K562 (cell line): ENCODE measurements around the gene RAB31. TPM values are rescaled to one million over a fixed set of nuclear protein-coding genes. Genes with fewer than 3 reads are reported as not detected.
A peak's percentile ranks its signal among the peaks of the same experiment; 100 is the strongest.

ENCODE experiments used
- ATAC-seq: fragments of 200-7000 bp; cut with Tn5 transposase; 3 replicates; pipeline ENCODE4 v1.9.1; 2020; ENCODE audit warnings: moderate library complexity
- BruUV-seq: library from RNA; stranded (reverse); fragments of 400-500 nt; replicated peaks from 2 replicates; lab custom pipeline; 2021; lab: Mats Ljungman, UMichigan
- CTCF ChIA-PET: fragments of 300-600 bp; formaldehyde crosslinking; extraction: SDS; loops from one replicate; lab custom pipeline; 2021; ENCODE audit warnings: low intra/inter-chr PET ratio; lab: Yijun Ruan, JAX
- POLR2A ChIA-PET: fragments of 300-600, 350-650 bp; sonication (Branson Sonifier 250); formaldehyde crosslinking; extraction: SDS; loops from one replicate; lab custom pipeline; 2021; ENCODE audit warnings: antibody characterized with exemption, inconsistent platforms; lab: Yijun Ruan, JAX
- DNase-seq, 4 experiments: peaks; one replicate each; pipeline versions ENCODE4 v3.0.0 to v3.0.0-alpha.2; 2011 to 2018; ENCODE audit warnings: low spot score in 3 of 4, mixed read lengths in 3 of 4; ENCODE audit errors: extremely low read depth in 1 of 4
- FAIRE-seq: peaks from 2 replicates; lab custom pipeline; 2011; peaks lifted over from hg19 to GRCh38; lab: Jason Lieb, UNC
- H2AFZ ChIP-seq: 2 replicates; pipeline ENCODE4 v1.6.0; 2011; ENCODE audit warnings: low read depth, low read length, control low read depth, inconsistent platforms
- H3K27ac ChIP-seq: fragments of 200-600 bp; 3 replicates; pipeline ENCODE4 v1.8.0; 2011; ENCODE audit warnings: low read depth, mild to moderate bottlenecking, control low read depth, inconsistent platforms, low read length, moderate library complexity, mixed read lengths; ENCODE audit errors: extremely low read depth
- H3K27me3 ChIP-seq, 2 experiments: fragments of 300-600 bp in 1 of 2; 2 replicates in 1 of 2; 3 replicates in 1 of 2; pipeline versions ENCODE4 v1.6.0 to v1.8.0; 2011; ENCODE audit warnings: inconsistent platforms in 2 of 2, low read length in 2 of 2, mild to moderate bottlenecking in 1 of 2, mixed read lengths in 1 of 2, moderate library complexity in 1 of 2; ENCODE audit not compliant: control insufficient read depth in 2 of 2, insufficient read depth in 2 of 2
- H3K36me3 ChIP-seq: fragments of 300-600 bp; 3 replicates; pipeline ENCODE4 v1.8.0; 2011; ENCODE audit warnings: mild to moderate bottlenecking, low read length, inconsistent platforms; ENCODE audit not compliant: control insufficient read depth, insufficient read depth
- H3K4me1 ChIP-seq, 2 experiments: fragments of 200-600 bp in 1 of 2; replicated peaks in 1 of 2; 2 replicates in 1 of 2; 3 replicates in 1 of 2; pipeline versions ENCODE4 v1.5.1 to v1.8.0; 2011; ENCODE audit warnings: inconsistent platforms in 2 of 2, low read length in 2 of 2, mild to moderate bottlenecking in 1 of 2, mixed read lengths in 1 of 2, moderate library complexity in 1 of 2; ENCODE audit not compliant: control insufficient read depth in 2 of 2, insufficient read depth in 2 of 2
- H3K4me2 ChIP-seq: 2 replicates; pipeline ENCODE4 v1.6.1; 2011; ENCODE audit warnings: low read length, control low read depth, inconsistent platforms, mixed read lengths; ENCODE audit not compliant: insufficient read depth
- H3K4me3 ChIP-seq: fragments of 200-600 bp; sonication (generic), shearing (Covaris generic); 2 replicates; pipeline ENCODE4 v1.5.1; 2016; ENCODE audit warnings: control low read depth, inconsistent platforms
- H3K79me2 ChIP-seq: fragments of 200-600 bp; 3 replicates; pipeline ENCODE4 v1.8.0; 2011; ENCODE audit warnings: low read length, inconsistent platforms; ENCODE audit not compliant: control insufficient read depth, insufficient read depth
- H3K9ac ChIP-seq, 2 experiments: 2 replicates each; pipeline versions ENCODE4 v1.6.0 to v1.6.1; 2011; ENCODE audit warnings: low read depth in 2 of 2, low read length in 2 of 2, control low read depth in 1 of 2, inconsistent platforms in 1 of 2, mild to moderate bottlenecking in 1 of 2, mixed read lengths in 1 of 2; ENCODE audit not compliant: insufficient read depth in 1 of 2
- H3K9me1 ChIP-seq: one replicate; pipeline ENCODE4 v1.6.0; 2011; ENCODE audit warnings: inconsistent platforms, mild to moderate bottlenecking, low read length, moderate library complexity; ENCODE audit not compliant: control insufficient read depth, insufficient read depth
- H3K9me3 ChIP-seq: replicated peaks from 2 replicates; pipeline ENCODE4 v1.5.1; 2011; ENCODE audit warnings: low read depth, low read length, inconsistent platforms; ENCODE audit not compliant: control insufficient read depth, insufficient read depth
- H4K20me1 ChIP-seq: replicated peaks from 2 replicates; pipeline ENCODE4 v1.6.1; 2011; ENCODE audit warnings: low read length, inconsistent platforms, mixed read lengths; ENCODE audit not compliant: control insufficient read depth, insufficient read depth
- CBX2 ChIP-seq: fragments of 200-600 bp; sonication (generic); IDR thresholded peaks from one replicate; pipeline ENCODE4 v1.6.1; 2012; ENCODE audit warnings: mild to moderate bottlenecking, low read length, inconsistent platforms; ENCODE audit not compliant: insufficient read depth, poor library complexity, severe bottlenecking
- DLX4 ChIP-seq: fragments of 250-450 bp; sonication (Bioruptor Pico); IDR thresholded peaks from 2 replicates; pipeline ENCODE4 v1.6.1; 2021; ENCODE audit warnings: mild to moderate bottlenecking
- DMBX1 ChIP-seq: fragments of 250-450 bp; sonication (Bioruptor Pico); IDR thresholded peaks from 2 replicates; pipeline ENCODE4 v1.8.0; 2022; ENCODE audit warnings: inconsistent platforms, mild to moderate bottlenecking, moderate library complexity, borderline replicate concordance
- HMG20A ChIP-seq: fragments of 450-650 bp; formaldehyde crosslinking; conservative IDR thresholded peaks from 2 replicates; pipeline ENCODE4 v1.4.0; 2020; ENCODE audit warnings: mild to moderate bottlenecking, mixed read lengths
- MAFG ChIP-seq: fragments of 450-650 bp; conservative IDR thresholded peaks from 2 replicates; pipeline ENCODE4 v1.6.1; 2016; ENCODE audit warnings: missing genetic modification characterization, missing compliant biosample characterization
- MEIS2 ChIP-seq: fragments of 450-650 bp; IDR thresholded peaks from 2 replicates; pipeline ENCODE4 v1.6.1; 2014; ENCODE audit warnings: mild to moderate bottlenecking; ENCODE audit not compliant: partially characterized antibody
- PBX2 ChIP-seq, 2 experiments: IDR thresholded peaks in 1 of 2; conservative IDR thresholded peaks in 1 of 2; 2 replicates each; pipeline ENCODE4 v1.6.1; 2016; ENCODE audit warnings: low read depth in 2 of 2, mild to moderate bottlenecking in 1 of 2, missing compliant biosample characterization in 1 of 2, missing genetic modification characterization in 1 of 2, moderate library complexity in 1 of 2
- PKNOX1 ChIP-seq: fragments of 450-650 bp; IDR thresholded peaks from 2 replicates; pipeline ENCODE4 v1.6.1; 2016
- PRPF4 ChIP-seq: fragments of 200-400 bp; formaldehyde crosslinking; IDR thresholded peaks from one replicate; pipeline ENCODE4 v1.6.1; 2017; ENCODE audit warnings: low read length, low read depth, mild to moderate bottlenecking; ENCODE audit not compliant: insufficient read depth, poor library complexity, severe bottlenecking
- RAD21 ChIP-seq, 2 experiments: fragments of 250-450 bp in 1 of 2; fragments of 450-650 bp in 1 of 2; sonication (Bioruptor Pico) in 1 of 2; formaldehyde crosslinking in 1 of 2; IDR thresholded peaks in 1 of 2; conservative IDR thresholded peaks in 1 of 2; 2 replicates each; pipeline versions ENCODE4 v1.4.0 to v1.8.0; 2020 to 2022; ENCODE audit warnings: mild to moderate bottlenecking in 2 of 2, moderate library complexity in 1 of 2
- SMAD2 ChIP-seq: fragments of 150-350 bp; IDR thresholded peaks from 2 replicates; pipeline ENCODE4 v1.6.1; 2014; ENCODE audit warnings: low read depth, mild to moderate bottlenecking, low read length
- ZFP36 ChIP-seq: fragments of 150-350 bp; IDR thresholded peaks from 2 replicates; pipeline ENCODE4 v1.6.1; 2018; ENCODE audit warnings: low read length, low read depth; ENCODE audit not compliant: partially characterized antibody
- ZNF395 ChIP-seq: fragments of 200-800 bp; sonication (Bioruptor generic); IDR thresholded peaks from 2 replicates; pipeline ENCODE4 v1.6.1; 2017; ENCODE audit warnings: missing genetic modification characterization, missing compliant biosample characterization
- WGBS: fragments of 100-300 bp; shearing (Covaris generic); methylation state at CpG from one replicate; pipeline ENCODE4 v1.1.6; 2016; ENCODE audit warnings: low coverage, mixed read lengths; ENCODE audit not compliant: insufficient coverage; ENCODE audit errors: missing lambda C conversion rate; 5-methylcytosine and 5-hydroxymethylcytosine counted together
- in situ Hi-C: fragments of 300-500 bp; cut with MboI; formaldehyde crosslinking; loops from 4 replicates; pipeline ENCODE4 v1.15.0; 2018; ENCODE audit warnings: inconsistent platforms, mixed read lengths
- intact Hi-C: fragments of 100-400 bp; cut with micrococcal nuclease; formaldehyde crosslinking; loops from 2 replicates; pipeline ENCODE4 v1.14.2; 2022
- polyA plus RNA-seq, 8 experiments: library from polyadenylated mRNA; depleted of rRNA in 4 of 8; stranded (reverse) in 5 of 8; unstranded in 3 of 8; fragments of >200 nt; fragmentation: Nextera tagmentation in 2 of 8; fragmentation: Illumina TruSeq in 1 of 8; extraction: Ambion mirVana in 2 of 8; extraction: Trizol in 1 of 8; gene quantifications; 2 replicates each; pipeline versions ENCODE4 v1.2.1 to v1.2.3, GENCODE V29; 2011 to 2014; ENCODE audit warnings: inconsistent platforms in 1 of 8, missing spikeins in 1 of 8
- total RNA-seq, 7 experiments: library from RNA; depleted of rRNA in 6 of 7; stranded (reverse); fragments of >200 nt in 6 of 7; fragmentation: Illumina TruSeq in 2 of 7; extraction: Trizol in 2 of 7; gene quantifications; 2 replicates each; pipeline versions ENCODE4 v1.2.1 to v1.2.3, GENCODE V29; 2011 to 2021; ENCODE audit warnings: low replicate concordance in 1 of 7

The RAB31 gene
- total and polyA plus RNA-seq, 9 of the 15 experiments (the other 6 are each of a cell fraction or from before 2014, with no cell fraction given), result 20.7 to 70.4 (median 41.3) TPM

GRCh38 chr18:9831036-9831722 is 123.1 kb downstream of the RAB31 start:
- BruUV-seq, result no TSS peak
- H3K4me1 ChIP-seq, result peaks cover 37 to 43% of the 10 kb centered on the region in 2 experiments
- 0 out of 3 replicates have a peak, but pooled peaks cover 5% of the 10 kb centered on the region for H3K36me3 ChIP-seq
- FAIRE-seq (peak; percentile 51), ATAC-seq (peak; percentile 31; the same call in 2 of the 3 replicates), DNase-seq (peak in 3 of 4 experiments; percentile 51 to 56 (median 53))
- 0 out of 4 replicates have a peak overlapping the region, but pooled peaks of 1 of the 2 experiments have one; percentile 3 for H3K9ac ChIP-seq
- H3K9me1 ChIP-seq, result no peaks in the 10 kb centered on the region
- in situ Hi-C loops, result no loop called here
- ChIA-PET CTCF (no interaction called here), POLR2A (interaction anchor here (0.7 to 2.1 kb wide), 5 partner anchors 9 to 28 kb away, joined by 3 to 6 read pairs (median 3); no protein-coding TSS in a partner anchor)
- 78% methylated on average over 13 of the region's 13 CpGs for WGBS
- no peaks in the 10 kb centered on the region for H3K9me3 ChIP-seq
- H3K27ac ChIP-seq, result no peak overlapping the region
- H3K4me3 ChIP-seq, result no peak overlapping the region
- no peak overlapping the region for H3K4me2 ChIP-seq
- no peaks in the 10 kb centered on the region for H3K27me3 ChIP-seq
- intact Hi-C loops, result no loop called here
- no peaks in the 10 kb centered on the region for H4K20me1 ChIP-seq
- peaks cover 19% of the 10 kb centered on the region for H3K79me2 ChIP-seq
- no peak overlapping the region for H2AFZ ChIP-seq
- TF ChIP-seq PKNOX1 (peak; percentile 68; the same call in 1 of the 2 replicates), SMAD2 (no peak), CBX2 (no peak), RAD21 (CRISPR knock-in tag; conservative IDR thresholded peaks at IDR 0.05 in 1 of 2, IDR thresholded peaks at IDR 0.05 in 1 of 2) (peak in 1 of 2 experiments; percentile 21; a peak in 1 of 4 replicates), DMBX1 (CRISPR knock-in tag) (0 out of 2 replicates have a peak, but pooled peaks have one; percentile 38), ZNF395 (CRISPR knock-in tag) (0 out of 2 replicates have a peak, but pooled peaks have one; percentile 21), HMG20A (no peak), MEIS2 (peak; percentile 12), ZFP36 (no peak), MAFG (tag) (no peak), PRPF4 (no peak), DLX4 (CRISPR knock-in tag) (no peak), PBX2 (CRISPR knock-in tag; IDR thresholded peaks at IDR 0.05; ENCODE audit: low read depth) (no peak), PBX2 (tag; conservative IDR thresholded peaks at IDR 0.05; ENCODE audit: low read depth) (0 out of 2 replicates have a peak, but pooled peaks have one; percentile 37)
